Left lung (tissue), 10 donors: Measurements from ENCODE around the gene SLC5A2. TPM values are rescaled to one million over a fixed set of nuclear protein-coding genes. Genes with fewer than 3 reads are reported as not detected.

Experiments used
- ATAC-seq: fragments of 200-7000 bp; cut with Tn5 transposase; one replicate; pipeline ENCODE4 v1.9.1; 2020; ENCODE audit warnings: moderate library complexity
- DNase-seq, 4 donors: peaks; one replicate each; pipeline ENCODE4 v3.0.0-alpha.2; 2013 to 2020
- H3K27ac ChIP-seq, 2 donors: fragments of 200-600 bp; sonication (generic) in 1 of 2; one replicate each; pipeline versions ENCODE4 v1.5.0 to v1.8.0; 2020 to 2021
- H3K27me3 ChIP-seq, 2 donors: fragments of 200-600 bp; sonication (generic) in 1 of 2; one replicate each; pipeline versions ENCODE4 v1.5.0 to v1.8.0; 2020 to 2021
- H3K36me3 ChIP-seq, 2 donors: fragments of 200-600 bp; sonication (generic) in 1 of 2; one replicate each; pipeline versions ENCODE4 v1.5.0 to v1.8.0; 2020 to 2021
- H3K4me1 ChIP-seq, 2 donors: fragments of 200-600 bp; one replicate each; pipeline ENCODE4 v1.8.0; 2021
- H3K4me3 ChIP-seq, 2 donors: fragments of 200-600 bp; sonication (generic) in 1 of 2; one replicate each; pipeline versions ENCODE4 v1.5.0 to v1.8.0; 2020 to 2021; ENCODE audit warnings: mild to moderate bottlenecking in 1 of 2
- H3K9me3 ChIP-seq, 2 donors: fragments of 200-600 bp; sonication (generic) in 1 of 2; one replicate each; pipeline versions ENCODE4 v1.5.0 to v1.8.0; 2020 to 2021
- intact Hi-C, 2 donors: fragments of 100-400 bp; cut with DNase I; formaldehyde crosslinking; loops; one replicate each; pipeline versions ENCODE4 v1.11.2 to v1.14.2; 2022
- polyA plus RNA-seq, 6 donors: library from polyadenylated mRNA; unstranded; fragments of 120-200 nt; gene quantifications; one replicate each; pipeline ENCODE4 v1.2.1, GENCODE V29; 2013; ENCODE audit not compliant: insufficient read length in 6 of 6
- total RNA-seq, 2 donors: library from RNA; stranded (reverse); fragmentation: NEBNext Ultra II Directional; extraction: Animal tissue kit (Norgen Biotek cat#: 25700); gene quantifications; one replicate each; pipeline ENCODE4 v1.2.1, GENCODE V29; 2021
- TF ChIP-seq, protein P1 (sequence below), 2 donors: fragments of 200-600 bp; sonication (generic) in 1 of 2; IDR thresholded peaks; one replicate each; pipeline versions ENCODE4 v1.5.0 to v1.8.0; 2021; ENCODE audit warnings: antibody characterized with exemption in 2 of 2
- donor health status: DM: no; HTN: yes; CAD: no.
- donor health status: DM: no; HTN: no; CAD: no.

SLC5A2 gene
- total and polyA plus RNA-seq, 8 donors, result 0.92 to 18.8 (median 13.5) TPM

GRCh38 chr16:31471241-31471874 lies 11.6 kb upstream of the SLC5A2 start:
- intact Hi-C loops, result no loop called here
- H3K4me3 ChIP-seq, result peak overlapping the region; percentile 56 to 62
- H3K9me3 ChIP-seq, result no peaks in the 10 kb centered on the region
- TF ChIP-seq, protein P1, sequence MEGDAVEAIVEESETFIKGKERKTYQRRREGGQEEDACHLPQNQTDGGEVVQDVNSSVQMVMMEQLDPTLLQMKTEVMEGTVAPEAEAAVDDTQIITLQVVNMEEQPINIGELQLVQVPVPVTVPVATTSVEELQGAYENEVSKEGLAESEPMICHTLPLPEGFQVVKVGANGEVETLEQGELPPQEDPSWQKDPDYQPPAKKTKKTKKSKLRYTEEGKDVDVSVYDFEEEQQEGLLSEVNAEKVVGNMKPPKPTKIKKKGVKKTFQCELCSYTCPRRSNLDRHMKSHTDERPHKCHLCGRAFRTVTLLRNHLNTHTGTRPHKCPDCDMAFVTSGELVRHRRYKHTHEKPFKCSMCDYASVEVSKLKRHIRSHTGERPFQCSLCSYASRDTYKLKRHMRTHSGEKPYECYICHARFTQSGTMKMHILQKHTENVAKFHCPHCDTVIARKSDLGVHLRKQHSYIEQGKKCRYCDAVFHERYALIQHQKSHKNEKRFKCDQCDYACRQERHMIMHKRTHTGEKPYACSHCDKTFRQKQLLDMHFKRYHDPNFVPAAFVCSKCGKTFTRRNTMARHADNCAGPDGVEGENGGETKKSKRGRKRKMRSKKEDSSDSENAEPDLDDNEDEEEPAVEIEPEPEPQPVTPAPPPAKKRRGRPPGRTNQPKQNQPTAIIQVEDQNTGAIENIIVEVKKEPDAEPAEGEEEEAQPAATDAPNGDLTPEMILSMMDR (IDR thresholded peaks at IDR 0.05), result no peak
- DNase-seq (no peak), ATAC-seq (no peak)
- H3K27me3 ChIP-seq, result peaks cover 0 to 19% of the 10 kb centered on the region in 2 donors
- H3K36me3 ChIP-seq, result peaks cover 0 to 39% of the 10 kb centered on the region in 2 donors
- H3K27ac ChIP-seq, result peak overlapping the region; percentile 82 to 93
- H3K4me1 ChIP-seq, result peaks cover 16 to 42% of the 10 kb centered on the region in 2 donors

GRCh38 chr16:31471875-31472708 lies 10.8 kb upstream of the SLC5A2 start, which contains the start of gene TGFB1I1:
Gene TGFB1I1, plus strand, starts transcription at chr16:31472152. Its CDS starts 37 bp downstream, at chr16:31472189.
- DNase-seq (peak in 3 of 4 donors; percentile 60 to 85 (median 84)), ATAC-seq (peak; percentile 49)
- H3K27ac ChIP-seq, result peak within 1 kb of the TSS; percentile 82 to 93
- peaks cover 16 to 43% of the 10 kb centered on the region in 2 donors for H3K4me1 ChIP-seq
- H3K27me3 ChIP-seq, result peaks cover 0 to 19% of the 10 kb centered on the region in 2 donors
- H3K9me3 ChIP-seq, result no peaks in the 10 kb centered on the region
- TF ChIP-seq, protein P1 (IDR thresholded peaks at IDR 0.05), result no peak
- H3K36me3 ChIP-seq, result peaks cover 0 to 37% of the 10 kb centered on the region in 2 donors
- intact Hi-C loops, result no loop called here
- H3K4me3 ChIP-seq, result peak within 1 kb of the TSS; percentile 56 to 62

- intact Hi-C loops, result no loop called here
- DNase-seq, result peak; percentile 76 to 91 (median 90)
- peak; percentile 67 for ATAC-seq
- peak overlapping the region; percentile 56 to 62 for H3K4me3 ChIP-seq
- TF ChIP-seq, protein P1 (IDR thresholded peaks at IDR 0.05), result peak; percentile 60 to 70
- H3K27ac ChIP-seq, result peak overlapping the region; percentile 82 to 93
- H3K36me3 ChIP-seq, result peaks cover 0 to 41% of the 10 kb centered on the region in 2 donors
- H3K4me1 ChIP-seq, result peaks cover 16 to 45% of the 10 kb centered on the region in 2 donors
- H3K9me3 ChIP-seq, result no peaks in the 10 kb centered on the region
- H3K27me3 ChIP-seq, result peaks cover 0 to 19% of the 10 kb centered on the region in 2 donors
These were observed 10.2 kb upstream of the SLC5A2 start for GRCh38 chr16:31472709-31473203.

DNA sequence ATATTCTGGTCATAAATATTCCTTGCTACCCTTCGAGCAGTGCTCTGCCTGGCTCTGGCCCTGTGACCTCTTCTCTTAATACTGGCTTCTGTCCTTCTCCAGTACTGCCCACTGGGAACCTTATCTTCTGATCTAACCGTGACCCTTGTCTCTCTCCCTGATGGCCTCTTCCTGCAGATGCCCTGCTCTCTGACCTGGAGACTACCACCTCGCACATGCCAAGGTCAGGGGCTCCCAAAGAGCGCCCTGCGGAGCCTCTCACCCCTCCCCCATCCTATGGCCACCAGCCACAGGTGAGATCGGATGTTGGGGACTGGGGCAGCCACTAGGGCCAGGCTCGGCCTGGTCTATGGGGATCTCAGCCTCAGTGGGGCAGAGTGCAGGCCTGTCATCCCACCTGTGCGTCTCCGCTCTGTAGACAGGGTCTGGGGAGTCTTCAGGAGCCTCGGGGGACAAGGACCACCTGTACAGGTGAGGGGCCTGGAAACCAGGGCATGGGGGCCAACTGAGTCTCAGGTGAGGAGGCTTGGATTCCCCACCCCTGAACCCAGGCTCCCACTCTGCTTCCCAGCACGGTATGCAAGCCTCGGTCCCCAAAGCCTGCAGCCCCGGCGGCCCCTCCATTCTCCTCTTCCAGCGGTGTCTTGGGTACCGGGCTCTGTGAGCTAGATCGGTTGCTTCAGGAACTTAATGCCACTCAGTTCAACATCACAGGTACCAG lies 9.5 kb upstream of the SLC5A2 start:
- peaks cover 0 to 46% of the 10 kb centered on the region in 2 donors for H3K36me3 ChIP-seq
- peaks cover 0 to 19% of the 10 kb centered on the region in 2 donors for H3K27me3 ChIP-seq
- H3K9me3 ChIP-seq, result no peaks in the 10 kb centered on the region
- TF ChIP-seq, protein P1 (IDR thresholded peaks at IDR 0.05), result no peak
- intact Hi-C loops, result no loop called here
- peak overlapping the region in 1 of 2 donors; percentile 82 for H3K27ac ChIP-seq
- DNase-seq, result peak in 1 of 4 donors; percentile 62
- peaks cover 16 to 45% of the 10 kb centered on the region in 2 donors for H3K4me1 ChIP-seq
- H3K4me3 ChIP-seq, result peak overlapping the region in 1 of 2 donors; percentile 56
- ATAC-seq, result no peak
